NAMALWA (cell line): ENCODE data around the gene LRRC4.

Experiments
- DNase-seq: peaks from one replicate; pipeline ENCODE4 v3.0.0-alpha.2; 2015; ENCODE audit warnings: low spot score

The LRRC4 gene

GRCh38 chr7:128030654-128031611 is at the start of gene LRRC4:
Gene LRRC4, minus strand, starts transcription at chr7:128031437. Its CDS starts 797 bp downstream, at chr7:128030640.
- DNase-seq, result no peak

GRCh38 chr7:128080169-128080568 is 48.9 kb upstream of the LRRC4 start:
- DNase-seq, result no peak

DNA sequence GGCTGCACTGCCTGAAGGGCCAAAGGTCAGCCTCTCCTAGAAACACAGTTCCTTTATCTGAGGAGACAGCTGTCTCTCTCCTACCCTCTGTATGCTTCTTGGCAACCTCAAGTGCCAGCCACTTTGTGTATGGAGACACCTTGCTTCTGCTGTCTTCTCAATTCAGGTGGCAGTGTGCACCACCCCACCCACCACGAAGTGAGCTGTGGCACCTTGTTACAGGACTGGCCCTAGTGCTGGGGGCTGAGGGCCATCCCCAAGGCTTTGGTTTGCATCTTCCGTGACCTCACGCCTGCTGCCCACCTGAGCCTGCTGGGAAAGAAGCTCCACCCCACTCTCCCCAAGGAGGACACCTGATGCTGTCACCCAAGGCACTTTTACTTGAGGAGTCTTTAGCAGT is 47.1 kb upstream of the LRRC4 start:
- DNase-seq, result no peak

- no peak for DNase-seq
Measured at GRCh38 chr7:128076796-128077271, 45.6 kb upstream of the LRRC4 start.

- no peak for DNase-seq
Measured at GRCh38 chr7:128076196-128076795, 45.1 kb upstream of the LRRC4 start.

- no peak for DNase-seq
Measured at GRCh38 chr7:128075242-128076095, 44.2 kb upstream of the LRRC4 start.

- DNase-seq, result no peak
Measured at GRCh38 chr7:128074736-128075135, 43.5 kb upstream of the LRRC4 start.

DNA sequence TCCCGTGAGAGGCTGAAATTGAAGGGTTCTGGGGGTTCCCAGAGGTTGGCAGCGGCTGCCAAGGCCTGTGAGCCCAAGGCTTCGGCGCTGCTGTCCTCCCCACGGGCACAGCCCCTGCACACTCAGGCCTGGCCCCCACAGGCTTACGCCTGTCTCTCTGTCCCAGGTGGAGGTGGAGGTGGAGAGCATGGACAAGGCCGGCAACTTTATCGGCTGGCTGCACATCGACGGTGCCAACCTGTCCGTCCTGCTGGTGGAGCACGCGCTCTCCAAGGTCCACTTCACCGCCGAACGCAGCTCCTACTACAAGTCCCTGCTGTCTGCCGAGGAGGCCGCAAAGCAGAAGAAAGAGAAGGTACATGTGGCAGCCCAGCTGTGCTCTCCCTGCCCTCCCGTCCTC is 43.1 kb upstream of the LRRC4 start:
- no peak for DNase-seq

DNA sequence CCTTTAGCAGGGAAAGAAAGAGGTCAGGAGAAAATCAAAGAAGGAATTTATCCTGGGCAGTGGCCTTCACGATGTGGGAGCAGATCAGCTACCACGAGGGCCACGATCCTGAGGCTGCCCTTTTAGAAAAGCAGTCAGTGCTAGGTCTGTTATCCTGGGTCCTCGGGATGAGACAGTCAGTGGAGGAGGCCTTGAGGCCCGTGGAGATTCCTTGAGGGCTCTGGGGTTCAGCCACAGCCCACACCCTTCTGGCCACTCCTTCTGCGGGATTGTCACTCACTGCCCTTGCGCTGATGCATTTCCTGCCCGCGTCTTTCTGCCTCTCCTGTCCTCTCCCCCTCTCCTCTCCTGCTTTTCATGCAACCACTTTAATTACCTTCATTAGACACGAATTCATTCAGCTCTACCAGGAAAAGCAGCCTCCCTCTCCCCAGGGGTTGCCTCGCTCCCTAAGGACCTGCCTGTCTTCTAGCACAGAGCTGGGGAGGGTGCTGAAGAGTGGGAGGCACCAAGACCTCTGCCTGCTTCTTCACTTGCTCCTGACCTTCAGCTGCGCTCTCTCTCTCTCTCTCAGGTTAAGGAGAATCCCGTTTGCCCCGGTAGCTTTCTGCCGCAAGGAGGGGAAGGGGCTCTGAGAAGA is 42.6 kb upstream of the LRRC4 start:
- no peak for DNase-seq

GRCh38 chr7:128071801-128072200 is 40.6 kb upstream of the LRRC4 start:
- DNase-seq, result no peak

DNA sequence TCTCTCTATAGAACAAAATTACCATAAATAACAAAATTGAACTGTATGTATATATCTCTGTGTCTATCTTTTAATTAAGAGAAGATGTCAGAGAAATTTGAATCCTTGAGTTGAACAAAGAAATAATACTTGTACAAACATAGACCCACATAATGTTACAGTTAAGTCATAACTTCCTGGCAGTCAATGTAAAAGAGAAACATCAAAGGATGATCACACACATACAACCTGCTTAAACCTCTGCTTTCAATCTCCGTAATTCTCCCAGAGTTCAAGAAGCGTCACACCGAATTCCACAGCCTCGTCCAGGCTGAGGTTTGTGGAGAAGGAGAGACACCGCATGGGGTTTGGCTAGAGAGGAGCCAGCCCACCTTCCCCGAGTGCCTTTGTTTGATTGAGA is 40.1 kb upstream of the LRRC4 start:
- DNase-seq, result no peak

- DNase-seq, result no peak
Measured at GRCh38 chr7:128069373-128070364, 38.4 kb upstream of the LRRC4 start.

DNA sequence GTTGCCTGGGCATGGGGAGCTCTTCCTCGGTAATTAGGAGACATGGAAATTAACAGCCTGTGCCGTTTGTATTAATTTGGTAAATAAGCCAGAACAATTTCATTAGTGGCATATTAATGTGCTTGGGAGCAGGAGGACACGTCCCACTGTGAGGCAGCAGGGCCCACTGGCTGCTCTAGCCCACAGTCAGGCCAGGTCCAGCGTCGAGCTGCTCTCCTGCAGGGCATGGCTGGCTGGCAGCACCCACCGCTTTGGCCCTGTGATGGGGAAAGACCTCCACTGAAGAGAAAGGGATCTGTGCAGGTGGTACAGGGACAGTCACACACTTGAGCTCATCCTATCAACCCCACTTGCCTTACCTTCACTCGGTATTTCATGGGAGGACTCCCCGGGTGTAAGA is 37.5 kb upstream of the LRRC4 start:
- no peak for DNase-seq

DNA sequence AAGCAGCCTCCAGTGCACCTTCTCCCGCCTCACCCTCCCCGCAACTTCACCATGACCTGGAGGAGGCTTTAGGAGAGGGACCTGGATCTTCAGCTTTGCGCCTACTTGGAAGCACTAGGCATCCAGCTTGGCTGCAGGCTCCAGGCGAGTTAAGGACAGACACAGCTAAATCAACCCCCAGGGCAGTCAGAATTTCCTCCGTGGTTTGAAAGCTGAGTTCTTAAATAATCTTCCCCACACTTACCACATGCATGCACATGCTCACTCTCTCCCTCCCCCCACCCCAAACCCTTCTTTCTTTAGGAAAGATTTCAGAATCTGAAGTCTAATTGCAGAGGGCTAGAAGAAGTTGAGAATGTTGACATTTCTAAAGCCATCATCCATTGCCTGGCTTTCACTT is 36.7 kb upstream of the LRRC4 start:
- DNase-seq, result no peak

- no peak for DNase-seq
Measured at GRCh38 chr7:128066858-128067257, 35.6 kb upstream of the LRRC4 start.

GRCh38 chr7:128066395-128066794 is 35.2 kb upstream of the LRRC4 start:
- DNase-seq, result no peak

- DNase-seq, result no peak
Measured at GRCh38 chr7:128065872-128066271, 34.6 kb upstream of the LRRC4 start.

- no peak for DNase-seq
Measured at GRCh38 chr7:128063088-128063487, 31.9 kb upstream of the LRRC4 start.

DNA sequence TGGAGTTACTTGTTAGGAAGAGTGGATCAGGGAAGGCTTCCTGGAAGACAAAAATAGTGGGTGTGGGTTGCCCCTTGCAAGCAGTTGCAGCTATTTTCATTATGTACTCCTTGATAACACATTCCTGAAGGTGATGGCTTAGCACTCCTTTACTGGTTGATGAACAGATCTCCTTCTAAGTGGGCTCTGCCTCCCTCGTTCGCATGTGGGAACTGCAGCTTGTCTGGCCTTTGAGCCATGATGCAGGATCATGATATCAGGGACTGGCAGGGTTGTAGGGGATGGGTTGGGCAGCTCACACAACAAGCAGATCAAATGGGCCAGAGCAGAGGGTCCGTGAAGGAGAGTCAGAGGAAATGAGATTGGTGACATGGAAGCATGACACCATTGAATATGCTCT is 28.8 kb upstream of the LRRC4 start:
- DNase-seq, result no peak

GRCh38 chr7:128059143-128059988 is 28.1 kb upstream of the LRRC4 start:
- DNase-seq, result no peak
